NOMO-1 treated with dmso at 0.1 percent for 144 hours (cell line): ENCODE results near the gene AGPS.

Experiments
- DNase-seq: peaks from one replicate; lab custom pipeline; 2025; ENCODE audit not compliant: unreplicated experiment; lab: John Stamatoyannopoulos, UW

The AGPS gene

DNA sequence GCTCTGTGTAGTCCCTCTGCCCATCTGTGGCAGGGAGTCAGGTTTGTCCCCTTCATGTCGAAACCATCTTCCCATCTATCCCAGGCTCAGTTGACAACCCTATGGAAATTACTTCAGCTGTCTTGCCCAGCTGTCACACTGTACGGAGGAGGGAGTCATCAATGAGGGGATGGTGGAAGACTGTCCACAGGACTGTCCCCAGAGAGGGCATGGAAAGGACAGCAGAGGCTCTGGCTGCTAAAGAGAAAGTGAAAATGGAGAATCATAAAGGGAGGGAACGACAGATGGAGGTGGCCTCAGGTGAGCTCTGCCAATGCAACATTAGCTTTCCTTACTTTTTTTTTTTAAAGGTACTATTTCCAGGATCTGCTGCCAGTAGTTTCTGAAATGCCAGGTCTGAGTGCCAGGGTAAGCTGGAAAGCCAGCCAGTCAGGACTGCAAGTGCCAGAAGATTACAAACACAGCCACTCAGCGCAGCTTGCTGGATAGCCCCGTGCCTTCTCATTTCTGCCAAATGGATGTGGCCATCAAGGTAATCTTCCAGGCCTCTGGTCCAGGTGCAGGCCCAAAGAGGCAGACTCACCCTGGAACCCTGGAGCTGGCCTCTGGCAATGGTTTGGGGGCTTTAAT, 192.8 kb downstream of the AGPS start:
- no peak for DNase-seq

DNA sequence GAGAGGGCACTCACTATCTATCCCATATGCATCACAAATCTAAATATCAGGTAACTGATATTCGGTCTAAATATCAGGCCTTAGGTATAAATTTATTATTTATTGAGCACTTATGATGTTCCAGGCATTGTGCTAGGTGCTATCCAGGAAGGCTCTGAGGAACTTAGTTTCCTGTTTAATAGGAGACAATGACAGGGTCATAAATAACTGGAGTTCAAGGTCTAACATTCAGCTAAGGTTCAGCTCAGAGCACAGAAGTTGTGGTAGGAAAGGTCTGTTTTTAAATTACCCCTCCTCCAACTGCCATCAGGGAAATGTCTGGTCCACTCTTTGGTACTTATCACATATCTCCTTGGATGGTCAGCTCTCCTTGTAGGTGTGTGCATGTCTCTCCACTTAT, 193.6 kb downstream of the AGPS start:
- DNase-seq, result no peak

GRCh38 chr2:177587371-177587770, 194.8 kb downstream of the AGPS start:
- DNase-seq, result no peak

DNA sequence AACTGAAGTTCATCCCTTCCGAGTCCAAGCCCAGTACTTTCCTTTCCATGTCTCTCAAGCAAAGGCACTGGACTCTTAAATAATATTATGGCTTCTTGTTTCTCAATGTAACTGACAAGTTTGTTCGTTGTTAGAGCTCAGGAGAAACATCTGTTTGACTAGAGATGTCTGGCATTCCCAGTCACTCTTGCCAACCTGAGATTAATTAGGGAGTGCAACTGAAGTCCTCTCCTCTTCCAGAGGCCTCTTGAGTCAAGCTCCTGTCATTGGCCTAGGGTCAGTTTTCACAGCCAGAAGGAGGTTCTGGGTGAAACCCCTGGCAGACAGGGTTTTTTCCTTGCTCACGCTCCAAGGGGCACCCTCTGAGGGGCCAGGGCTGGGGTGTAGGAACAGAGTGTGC, 196.1 kb downstream of the AGPS start:
- no peak for DNase-seq

DNA sequence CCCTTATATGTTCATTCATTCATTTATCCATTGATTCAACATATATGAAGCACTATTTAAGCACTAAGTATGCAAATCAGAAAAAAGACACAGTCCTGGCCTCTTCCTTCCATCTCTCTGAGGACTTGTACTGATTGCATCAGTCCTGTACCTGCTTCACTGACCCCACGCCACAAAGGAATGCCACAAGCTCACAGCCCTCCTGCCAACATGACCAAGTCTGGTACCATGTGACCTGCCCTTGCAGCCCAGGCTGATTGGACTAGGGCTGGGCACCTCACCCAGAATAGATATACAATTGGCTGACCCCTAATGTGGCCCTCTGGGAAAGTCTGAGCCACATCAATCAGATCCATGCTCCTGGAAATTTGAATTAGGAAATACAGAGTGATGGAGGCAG, 196.6 kb downstream of the AGPS start:
- no peak for DNase-seq

DNA sequence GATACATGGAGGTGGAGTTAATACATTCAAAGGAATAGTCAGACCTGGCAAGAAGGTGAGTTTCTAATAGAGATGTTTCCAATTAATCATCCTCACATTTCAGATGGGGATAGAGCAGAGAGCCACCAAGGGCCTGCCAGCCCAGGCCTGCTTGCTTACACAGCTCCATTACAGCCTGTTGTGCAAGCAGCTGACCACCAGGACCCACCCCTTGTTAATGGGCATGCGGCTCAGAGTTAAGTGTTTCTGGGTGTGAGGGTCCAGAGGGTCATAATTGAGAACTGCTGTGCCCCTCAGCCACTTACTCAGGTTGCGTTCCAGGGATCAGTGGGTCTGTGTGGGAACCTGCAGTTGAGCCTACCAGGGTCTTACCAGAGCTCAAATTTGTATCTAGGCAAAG, 199.8 kb downstream of the AGPS start:
- no peak for DNase-seq

DNA sequence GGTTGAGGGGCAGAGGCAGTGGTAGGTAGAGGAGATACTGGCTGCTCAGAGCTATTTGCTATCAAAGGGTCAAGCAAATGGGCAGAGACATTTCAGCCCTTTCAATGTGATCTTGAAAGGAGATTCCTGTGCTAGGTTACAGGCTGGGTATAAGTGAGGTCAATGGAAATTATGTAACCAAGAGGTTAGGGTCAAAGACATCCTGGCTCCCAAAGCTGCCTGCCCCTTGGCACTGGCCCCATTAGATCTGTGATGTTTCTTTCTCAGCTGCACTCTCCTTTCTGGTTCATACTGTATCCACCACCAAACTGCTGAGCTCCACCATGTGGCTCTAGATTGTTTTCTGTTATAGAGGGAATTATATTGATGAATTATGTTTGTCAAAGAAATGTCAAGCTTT, 200.4 kb downstream of the AGPS start:
- no peak for DNase-seq

- no peak for DNase-seq
Measured at GRCh38 chr2:177593402-177593801, 200.8 kb downstream of the AGPS start.
